ENCODE data around the gene ADH1A. TPM values are rescaled to one million over a fixed set of nuclear protein-coding genes. Genes with fewer than 3 reads are reported as not detected.

Gene ADH1A
- total RNA-seq, 1 experiment from 2014 or later: not detected

- ATAC-seq (no peak), DNase-seq (ENCODE audit: low read depth, low spot score) (no peak)
- no peaks in the 10 kb centered on the region for H3K9me3 ChIP-seq (ENCODE audit: control insufficient read depth in 1 of 2, insufficient read depth in 1 of 2, low read depth in 1 of 2, low read length in 2 of 2)
- H3K9ac ChIP-seq (ENCODE audit: low read length): no peak overlapping the region
- no peaks in the 10 kb centered on the region for H3K79me2 ChIP-seq (ENCODE audit: insufficient read depth, low read length)
- intact Hi-C loops (cut with micrococcal nuclease): no loop called here
- no peaks in the 10 kb centered on the region for H3K27me3 ChIP-seq (ENCODE audit: insufficient read depth, low read length)
- no peaks in the 10 kb centered on the region for H3K4me1 ChIP-seq (ENCODE audit: control insufficient read depth in 1 of 2, insufficient read depth in 2 of 2, low read length in 2 of 2)
- no peaks in the 10 kb centered on the region for H3K9me2 ChIP-seq (ENCODE audit: insufficient read depth)
- H3K4me3 ChIP-seq (replicated peaks in 1 of 2; ENCODE audit: low read depth in 1 of 2, low read length in 2 of 2): no peak overlapping the region
- RAD21 ChIA-PET (ENCODE audit: low non-redundant PET in 1 of 2, low total read pairs in 2 of 2, uncharacterized antibody in 2 of 2, unreplicated experiment in 2 of 2): no interaction called here
- no peak overlapping the region for H2AFZ ChIP-seq (ENCODE audit: low read depth, low read length, poor library complexity, severe bottlenecking)
- no peak for TF ChIP-seq ZBTB33 (IDR thresholded peaks at IDR 0.05; ENCODE audit: extremely low read depth, insufficient replicate concordance, low read length)
- TF ChIP-seq EZH2phosphoT487 (IDR thresholded peaks at IDR 0.05; ENCODE audit: borderline replicate concordance): no peak
- no peak for TF ChIP-seq FOSL1 (IDR thresholded peaks at IDR 0.05; ENCODE audit: low read depth)
- TF ChIP-seq RAD21 (IDR thresholded peaks at IDR 0.05; ENCODE audit: low read depth): no peak
- no peak for TF ChIP-seq SIN3A (IDR thresholded peaks at IDR 0.05; ENCODE audit: low read depth)
- TF ChIP-seq JUND (IDR thresholded peaks at IDR 0.05): no peak
- TF ChIP-seq EGR1 (IDR thresholded peaks at IDR 0.05; ENCODE audit: low read depth): no peak
- no peaks in the 10 kb centered on the region for H4K20me1 ChIP-seq (ENCODE audit: insufficient read depth)
- H3K27ac ChIP-seq (ENCODE audit: low read depth, low read length): no peak overlapping the region
- H3K4me2 ChIP-seq (ENCODE audit: low read length): no peak overlapping the region
- POLR2A ChIA-PET: no interaction called here
- no peaks in the 10 kb centered on the region for H3K36me3 ChIP-seq (ENCODE audit: control insufficient read depth in 1 of 2, insufficient read depth in 2 of 2, low read length in 2 of 2)
- no TSS peak for BruUV-seq (replicated peaks)
- CTCF ChIA-PET: no interaction called here
Observed at GRCh38 chr4:99281261-99281660, 9.5 kb downstream of the ADH1A start.

GRCh38 chr4:99276417-99276816, 14.4 kb downstream of the ADH1A start:
- ATAC-seq (no peak), DNase-seq (ENCODE audit: low read depth, low spot score) (no peak)
- Histone ChIP-seq H3K27me3 (ENCODE audit: insufficient read depth, low read length) (no peaks in the 10 kb centered on the region), H3K9me3 (ENCODE audit: control insufficient read depth in 1 of 2, insufficient read depth in 1 of 2, low read depth in 1 of 2, low read length in 2 of 2) (no peaks in the 10 kb centered on the region), H3K79me2 (ENCODE audit: insufficient read depth, low read length) (no peaks in the 10 kb centered on the region), H3K4me2 (ENCODE audit: low read length) (no peak overlapping the region), H3K9me2 (ENCODE audit: insufficient read depth) (no peaks in the 10 kb centered on the region), H2AFZ (ENCODE audit: low read depth, low read length, poor library complexity, severe bottlenecking) (no peak overlapping the region), H3K4me3 (replicated peaks in 1 of 2; ENCODE audit: low read depth in 1 of 2, low read length in 2 of 2) (no peak overlapping the region), H3K4me1 (ENCODE audit: control insufficient read depth in 1 of 2, insufficient read depth in 2 of 2, low read length in 2 of 2) (no peaks in the 10 kb centered on the region), H3K27ac (ENCODE audit: low read depth, low read length) (no peak overlapping the region), H3K36me3 (ENCODE audit: control insufficient read depth in 1 of 2, insufficient read depth in 2 of 2, low read length in 2 of 2) (no peaks in the 10 kb centered on the region), H4K20me1 (ENCODE audit: insufficient read depth) (no peaks in the 10 kb centered on the region), H3K9ac (ENCODE audit: low read length) (no peak overlapping the region)
- BruUV-seq (replicated peaks): no TSS peak
- intact Hi-C loops (cut with micrococcal nuclease): no loop called here
- ChIA-PET POLR2A (no interaction called here), CTCF (no interaction called here), RAD21 (ENCODE audit: low non-redundant PET in 1 of 2, low total read pairs in 2 of 2, uncharacterized antibody in 2 of 2, unreplicated experiment in 2 of 2) (no interaction called here)
- TF ChIP-seq, protein P1, sequence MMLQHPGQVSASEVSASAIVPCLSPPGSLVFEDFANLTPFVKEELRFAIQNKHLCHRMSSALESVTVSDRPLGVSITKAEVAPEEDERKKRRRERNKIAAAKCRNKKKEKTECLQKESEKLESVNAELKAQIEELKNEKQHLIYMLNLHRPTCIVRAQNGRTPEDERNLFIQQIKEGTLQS (IDR thresholded peaks at IDR 0.05): no peak
- TF ChIP-seq JUND (IDR thresholded peaks at IDR 0.05) (no peak), POLR2AphosphoS5 (IDR thresholded peaks at IDR 0.05; ENCODE audit: low read depth, low read length) (no peak), ELF1 (IDR thresholded peaks at IDR 0.05; ENCODE audit: borderline replicate concordance, low read depth) (no peak), ZNF274 (IDR thresholded peaks at IDR 0.05; ENCODE audit: low read depth, low read length) (no peak), EZH2phosphoT487 (IDR thresholded peaks at IDR 0.05; ENCODE audit: borderline replicate concordance) (no peak), ZFX (IDR thresholded peaks at IDR 0.05) (no peak), MAX (IDR thresholded peaks at IDR 0.05) (no peak), YY1 (IDR thresholded peaks at IDR 0.05; ENCODE audit: extremely low read depth, insufficient replicate concordance, low read depth, low read length) (no peak), SRF (IDR thresholded peaks at IDR 0.05; ENCODE audit: low read depth) (no peak), EZH2 (IDR thresholded peaks at IDR 0.05) (no peak), EGR1 (IDR thresholded peaks at IDR 0.05; ENCODE audit: low read depth) (no peak), FOSL1 (IDR thresholded peaks at IDR 0.05; ENCODE audit: low read depth) (no peak), ZBTB33 (IDR thresholded peaks at IDR 0.05; ENCODE audit: extremely low read depth, insufficient replicate concordance, low read length) (no peak), TCF7L2 (IDR thresholded peaks at IDR 0.05; ENCODE audit: borderline replicate concordance, extremely low read depth, insufficient read depth, insufficient read length) (no peak)

Measured in HCT116 (cell line).